Liver (tissue), 3 donors: ENCODE results near the gene DLGAP4.

Experiments
- ATF3 ChIP-seq: IDR thresholded peaks from 2 replicates; pipeline ENCODE4 v1.6.1; 2016; ENCODE audit warnings: antibody characterized with exemption
- CTCF ChIP-seq: fragments of 150-350 bp; IDR thresholded peaks from 2 replicates; pipeline ENCODE4 v1.5.1; 2017; ENCODE audit warnings: improper control_type of control experiment, low read depth, low read length; ENCODE audit not compliant: missing input control
- EGR1 ChIP-seq, 2 donors: IDR thresholded peaks; 2 replicates each; pipeline ENCODE4 v1.6.1; 2016 to 2018; ENCODE audit warnings: antibody characterized with exemption in 2 of 2, low read depth in 2 of 2
- HNF4G ChIP-seq: IDR thresholded peaks from 2 replicates; pipeline ENCODE4 v1.6.1; 2016; ENCODE audit warnings: antibody characterized with exemption
- RAD21 ChIP-seq, 2 donors: IDR thresholded peaks; 2 replicates each; pipeline ENCODE4 v1.6.1; 2016; ENCODE audit warnings: antibody characterized with exemption in 2 of 2, mild to moderate bottlenecking in 2 of 2
- RXRA ChIP-seq, 2 donors: IDR thresholded peaks; 2 replicates each; pipeline ENCODE4 v1.6.1; 2017 to 2018; ENCODE audit warnings: antibody characterized with exemption in 2 of 2, mild to moderate bottlenecking in 1 of 2
- SP1 ChIP-seq: IDR thresholded peaks from 2 replicates; pipeline ENCODE4 v1.6.1; 2018; ENCODE audit warnings: antibody characterized with exemption, mild to moderate bottlenecking
- YY1 ChIP-seq: IDR thresholded peaks from 2 replicates; pipeline ENCODE4 v1.6.1; 2016; ENCODE audit warnings: antibody characterized with exemption, mild to moderate bottlenecking
- donor health status: healthy.
- donor health status: healthy.

GRCh38 chr20:36435592-36436541 is 129.7 kb downstream of the DLGAP4 start:
- TF ChIP-seq RAD21 (IDR thresholded peaks at IDR 0.05) = no peak
- no peak for TF ChIP-seq CTCF
- no peak for TF ChIP-seq RXRA (IDR thresholded peaks at IDR 0.05)
- TF ChIP-seq SP1 = no peak
- TF ChIP-seq HNF4G = no peak
- TF ChIP-seq YY1 = no peak
- no peak for TF ChIP-seq EGR1 (IDR thresholded peaks at IDR 0.05; ENCODE audit: low read depth in 2 of 2)
- TF ChIP-seq ATF3 = no peak
